Smooth muscle cell of the umbilical artery (primary cell): Measurements from ENCODE around the gene GUCY1B1. TPM values are rescaled to one million over a fixed set of nuclear protein-coding genes. Genes with fewer than 3 reads are reported as not detected.

Source experiments
- total RNA-seq: library from RNA; depleted of rRNA; stranded (reverse); fragments of >200 nt; gene quantifications from 2 replicates; pipeline ENCODE4 v1.2.3, GENCODE V29; 2014

The GUCY1B1 gene
- 4.9 and 11.9 TPM in 2 replicates for total RNA-seq

DNA sequence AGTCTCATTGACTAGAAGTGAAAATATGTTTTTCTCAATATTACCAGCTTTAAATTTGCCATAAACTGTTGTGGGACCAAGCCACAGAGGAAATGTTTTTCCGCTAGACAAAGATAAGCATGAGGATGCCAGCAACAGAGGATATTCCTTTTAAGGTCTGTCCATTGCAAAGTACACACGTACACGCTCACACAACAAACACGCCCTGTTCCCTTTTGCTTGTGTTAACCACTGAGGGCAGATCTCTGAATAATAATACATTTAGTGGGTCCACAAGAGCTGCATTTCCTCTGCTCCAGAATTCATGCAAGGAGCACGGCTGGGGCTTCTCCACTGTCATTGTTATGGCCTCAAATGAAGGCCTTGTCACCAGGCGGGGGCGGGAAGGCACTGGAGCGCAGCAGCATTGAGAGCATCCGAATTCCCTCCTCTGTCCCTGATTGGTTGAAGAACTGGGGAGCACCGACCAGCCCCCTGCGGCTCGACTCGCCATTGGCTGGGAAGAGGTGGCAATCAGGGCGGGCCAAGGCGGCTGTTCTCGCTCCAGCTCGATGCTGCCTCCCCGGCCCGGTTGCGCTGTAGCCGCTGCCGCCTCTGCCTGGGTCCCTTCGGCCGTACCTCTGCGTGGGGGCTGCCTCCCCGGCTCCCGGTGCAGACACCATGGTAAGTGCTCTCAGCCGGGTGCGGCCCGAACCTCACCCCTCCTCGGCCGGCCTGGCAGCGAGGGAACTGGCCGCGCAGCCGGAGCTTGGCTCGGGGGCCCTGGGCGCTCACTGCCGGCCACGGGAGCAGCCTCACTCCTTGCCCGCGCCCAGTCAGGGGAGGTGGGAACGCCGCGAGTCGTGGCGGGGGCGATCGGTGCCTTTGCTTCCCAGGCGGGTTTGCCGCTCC lies at the start of gene GUCY1B1:
TSS of gene GUCY1B1 (plus strand) at position 541 of the 891 bp plus-strand sequence. CDS start at position 661, 120 bp downstream.

Other genes starting within 250 kb of the GUCY1B1 start
- 0.78 and 2.1 TPM in 2 replicates for gene GUCY1A1, start 92.2 kb upstream of the GUCY1B1 start, total RNA-seq
- not detected in 2 replicates for gene ASIC5, start 107.3 kb downstream of the GUCY1B1 start, total RNA-seq
- gene TDO2, start 144.7 kb downstream of the GUCY1B1 start, total RNA-seq = 5.4 and 13.7 TPM in 2 replicates
- 15.6 and 20.8 TPM in 2 replicates for gene CTSO, start 194.8 kb downstream of the GUCY1B1 start, total RNA-seq